ENCODE measurements around the gene MRPL43. TPM values are rescaled to one million over a fixed set of nuclear protein-coding genes. Genes with fewer than 3 reads are reported as not detected.

The MRPL43 gene
- total and polyA plus RNA-seq, 4 donors = 30.5 to 76.0 (median 57.8) TPM

GRCh38 chr10:101011517-101012423 is 24.5 kb upstream of the MRPL43 start:
- no peak overlapping the region for H3K4me3 ChIP-seq (ENCODE audit: low read depth in 1 of 3, low read length in 3 of 3)
- no peak overlapping the region for H3K9ac ChIP-seq (ENCODE audit: low read depth in 1 of 2, low read length in 2 of 2)
- 62% methylated on average over 22 of the region's 22 CpGs for WGBS
- no peaks in the 10 kb centered on the region for H3K36me3 ChIP-seq (ENCODE audit: control insufficient read depth in 4 of 4, insufficient read depth in 3 of 4, low read depth in 1 of 4, low read length in 3 of 4)
- H3K9me3 ChIP-seq (ENCODE audit: control insufficient read depth in 4 of 4, low read length in 3 of 4) = no peaks in the 10 kb centered on the region
- no peak overlapping the region for H3K27ac ChIP-seq (ENCODE audit: low read depth in 1 of 2, low read length in 2 of 2)
- peaks cover 0 to 12% (median 3%) of the 10 kb centered on the region in 4 donors for H3K4me1 ChIP-seq (ENCODE audit: control insufficient read depth in 4 of 4, insufficient read depth in 4 of 4, low read length in 3 of 4)
- DNase-seq (ENCODE audit: low spot score) = no peak
- no peaks in the 10 kb centered on the region for H3K27me3 ChIP-seq (ENCODE audit: control insufficient read depth in 4 of 4, insufficient read depth in 4 of 4, low read length in 3 of 4)
- no peak for TF ChIP-seq HNF4G (IDR thresholded peaks at IDR 0.05)
- TF ChIP-seq, protein P1, sequence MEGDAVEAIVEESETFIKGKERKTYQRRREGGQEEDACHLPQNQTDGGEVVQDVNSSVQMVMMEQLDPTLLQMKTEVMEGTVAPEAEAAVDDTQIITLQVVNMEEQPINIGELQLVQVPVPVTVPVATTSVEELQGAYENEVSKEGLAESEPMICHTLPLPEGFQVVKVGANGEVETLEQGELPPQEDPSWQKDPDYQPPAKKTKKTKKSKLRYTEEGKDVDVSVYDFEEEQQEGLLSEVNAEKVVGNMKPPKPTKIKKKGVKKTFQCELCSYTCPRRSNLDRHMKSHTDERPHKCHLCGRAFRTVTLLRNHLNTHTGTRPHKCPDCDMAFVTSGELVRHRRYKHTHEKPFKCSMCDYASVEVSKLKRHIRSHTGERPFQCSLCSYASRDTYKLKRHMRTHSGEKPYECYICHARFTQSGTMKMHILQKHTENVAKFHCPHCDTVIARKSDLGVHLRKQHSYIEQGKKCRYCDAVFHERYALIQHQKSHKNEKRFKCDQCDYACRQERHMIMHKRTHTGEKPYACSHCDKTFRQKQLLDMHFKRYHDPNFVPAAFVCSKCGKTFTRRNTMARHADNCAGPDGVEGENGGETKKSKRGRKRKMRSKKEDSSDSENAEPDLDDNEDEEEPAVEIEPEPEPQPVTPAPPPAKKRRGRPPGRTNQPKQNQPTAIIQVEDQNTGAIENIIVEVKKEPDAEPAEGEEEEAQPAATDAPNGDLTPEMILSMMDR (IDR thresholded peaks at IDR 0.05; ENCODE audit: low read depth, low read length, missing input control) = peak; percentile 5

- H3K4me1 ChIP-seq (ENCODE audit: control insufficient read depth in 4 of 4, insufficient read depth in 4 of 4, low read length in 3 of 4) = peaks cover 0 to 12% (median 3%) of the 10 kb centered on the region in 4 donors
- DNase-seq (ENCODE audit: low spot score) = no peak
- 95% methylated on average over 22 of the region's 22 CpGs for WGBS
- no peaks in the 10 kb centered on the region for H3K27me3 ChIP-seq (ENCODE audit: control insufficient read depth in 4 of 4, insufficient read depth in 4 of 4, low read length in 3 of 4)
- TF ChIP-seq, protein P2, sequence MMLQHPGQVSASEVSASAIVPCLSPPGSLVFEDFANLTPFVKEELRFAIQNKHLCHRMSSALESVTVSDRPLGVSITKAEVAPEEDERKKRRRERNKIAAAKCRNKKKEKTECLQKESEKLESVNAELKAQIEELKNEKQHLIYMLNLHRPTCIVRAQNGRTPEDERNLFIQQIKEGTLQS (IDR thresholded peaks at IDR 0.05) = no peak
- TF ChIP-seq MAX (IDR thresholded peaks at IDR 0.05) (no peak), FOXA2 (IDR thresholded peaks at IDR 0.05) (no peak), YY1 (IDR thresholded peaks at IDR 0.05) (no peak), NR2F2 (IDR thresholded peaks at IDR 0.05) (no peak), RXRA (IDR thresholded peaks at IDR 0.05) (no peak), HNF4A (conservative IDR thresholded peaks at IDR 0.05) (no peak), TAF1 (conservative IDR thresholded peaks at IDR 0.05) (no peak), RAD21 (IDR thresholded peaks at IDR 0.05) (no peak), REST (IDR thresholded peaks at IDR 0.05) (no peak)
- TF ChIP-seq, protein P3, sequence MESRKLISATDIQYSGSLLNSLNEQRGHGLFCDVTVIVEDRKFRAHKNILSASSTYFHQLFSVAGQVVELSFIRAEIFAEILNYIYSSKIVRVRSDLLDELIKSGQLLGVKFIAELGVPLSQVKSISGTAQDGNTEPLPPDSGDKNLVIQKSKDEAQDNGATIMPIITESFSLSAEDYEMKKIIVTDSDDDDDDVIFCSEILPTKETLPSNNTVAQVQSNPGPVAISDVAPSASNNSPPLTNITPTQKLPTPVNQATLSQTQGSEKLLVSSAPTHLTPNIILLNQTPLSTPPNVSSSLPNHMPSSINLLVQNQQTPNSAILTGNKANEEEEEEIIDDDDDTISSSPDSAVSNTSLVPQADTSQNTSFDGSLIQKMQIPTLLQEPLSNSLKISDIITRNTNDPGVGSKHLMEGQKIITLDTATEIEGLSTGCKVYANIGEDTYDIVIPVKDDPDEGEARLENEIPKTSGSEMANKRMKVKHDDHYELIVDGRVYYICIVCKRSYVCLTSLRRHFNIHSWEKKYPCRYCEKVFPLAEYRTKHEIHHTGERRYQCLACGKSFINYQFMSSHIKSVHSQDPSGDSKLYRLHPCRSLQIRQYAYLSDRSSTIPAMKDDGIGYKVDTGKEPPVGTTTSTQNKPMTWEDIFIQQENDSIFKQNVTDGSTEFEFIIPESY (IDR thresholded peaks at IDR 0.05) = no peak
- H3K4me3 ChIP-seq (ENCODE audit: low read depth in 1 of 3, low read length in 3 of 3) = no peak overlapping the region
- H3K9me3 ChIP-seq (ENCODE audit: control insufficient read depth in 4 of 4, low read length in 3 of 4) = no peaks in the 10 kb centered on the region
- no peak overlapping the region for H3K27ac ChIP-seq (ENCODE audit: low read depth in 1 of 2, low read length in 2 of 2)
- H3K36me3 ChIP-seq (ENCODE audit: control insufficient read depth in 4 of 4, insufficient read depth in 3 of 4, low read depth in 1 of 4, low read length in 3 of 4) = peaks cover 0 to 9% (median 0%) of the 10 kb centered on the region in 4 donors
- H3K9ac ChIP-seq (ENCODE audit: low read depth in 1 of 2, low read length in 2 of 2) = no peak overlapping the region
Observed at GRCh38 chr10:101010329-101010728, 23.0 kb upstream of the MRPL43 start.
